ENCODE measurements around the gene DYNLT4.

DYNLT4 gene

DNA sequence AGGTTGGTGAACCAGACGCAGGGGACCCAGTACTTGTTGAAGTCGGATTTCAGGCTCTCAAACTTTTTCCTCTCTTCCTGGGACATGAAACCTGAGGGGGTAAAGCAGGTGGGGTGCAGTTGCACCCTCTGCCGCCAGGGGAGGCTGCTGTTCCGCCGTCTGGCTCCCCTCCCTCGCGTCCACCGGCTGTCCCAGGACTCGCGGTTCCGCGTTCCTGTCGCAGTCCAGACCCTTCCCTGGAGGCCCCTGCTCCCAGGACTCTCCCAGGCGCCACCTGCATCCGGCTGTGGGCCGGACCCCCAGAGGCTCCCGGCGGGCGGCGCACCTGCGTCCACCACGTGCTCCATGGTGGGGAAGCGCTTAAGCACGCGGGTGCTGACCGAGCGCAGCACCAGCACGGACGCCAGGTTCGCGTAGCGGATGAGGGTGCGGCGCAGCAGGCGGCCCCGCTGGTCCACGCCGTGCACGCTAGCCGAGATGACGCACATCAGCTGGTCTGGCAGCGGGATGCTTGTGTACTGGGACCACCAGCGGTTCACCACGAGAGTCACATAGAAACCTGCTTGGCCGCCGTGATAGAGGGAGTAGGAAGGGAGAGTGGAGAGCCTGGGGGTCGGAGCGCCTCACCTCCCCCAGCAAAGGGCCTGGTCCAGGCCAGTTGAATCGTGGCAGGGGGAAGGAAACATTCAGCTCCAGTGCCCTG lies 20.9 kb downstream of the DYNLT4 start:
- TF ChIP-seq, protein P1, sequence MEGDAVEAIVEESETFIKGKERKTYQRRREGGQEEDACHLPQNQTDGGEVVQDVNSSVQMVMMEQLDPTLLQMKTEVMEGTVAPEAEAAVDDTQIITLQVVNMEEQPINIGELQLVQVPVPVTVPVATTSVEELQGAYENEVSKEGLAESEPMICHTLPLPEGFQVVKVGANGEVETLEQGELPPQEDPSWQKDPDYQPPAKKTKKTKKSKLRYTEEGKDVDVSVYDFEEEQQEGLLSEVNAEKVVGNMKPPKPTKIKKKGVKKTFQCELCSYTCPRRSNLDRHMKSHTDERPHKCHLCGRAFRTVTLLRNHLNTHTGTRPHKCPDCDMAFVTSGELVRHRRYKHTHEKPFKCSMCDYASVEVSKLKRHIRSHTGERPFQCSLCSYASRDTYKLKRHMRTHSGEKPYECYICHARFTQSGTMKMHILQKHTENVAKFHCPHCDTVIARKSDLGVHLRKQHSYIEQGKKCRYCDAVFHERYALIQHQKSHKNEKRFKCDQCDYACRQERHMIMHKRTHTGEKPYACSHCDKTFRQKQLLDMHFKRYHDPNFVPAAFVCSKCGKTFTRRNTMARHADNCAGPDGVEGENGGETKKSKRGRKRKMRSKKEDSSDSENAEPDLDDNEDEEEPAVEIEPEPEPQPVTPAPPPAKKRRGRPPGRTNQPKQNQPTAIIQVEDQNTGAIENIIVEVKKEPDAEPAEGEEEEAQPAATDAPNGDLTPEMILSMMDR (IDR thresholded peaks at IDR 0.05; ENCODE audit: low read depth, low read length) = peak; percentile 99
- H3K9me3 ChIP-seq (ENCODE audit: severe bottlenecking) = no peaks in the 10 kb centered on the region
- H3K4me3 ChIP-seq (ENCODE audit: low read depth, low read length) = no peak overlapping the region
- no peak overlapping the region for H3K27ac ChIP-seq
- H3K36me3 ChIP-seq = peaks cover 5% of the 10 kb centered on the region; the same call in 1 of the 2 replicates
- no peaks in the 10 kb centered on the region for H3K27me3 ChIP-seq (ENCODE audit: insufficient read depth, low read depth, severe bottlenecking)
- peak; percentile 70 for DNase-seq

GRCh38 chr1:44785501-44786137 lies 21.5 kb downstream of the DYNLT4 start:
- H3K9me3 ChIP-seq (ENCODE audit: severe bottlenecking) = no peaks in the 10 kb centered on the region
- H3K4me3 ChIP-seq (ENCODE audit: low read depth, low read length) = no peak overlapping the region
- no peak for DNase-seq
- H3K27ac ChIP-seq = no peak overlapping the region
- TF ChIP-seq, protein P1 (IDR thresholded peaks at IDR 0.05; ENCODE audit: low read depth, low read length) = no peak
- H3K27me3 ChIP-seq (ENCODE audit: insufficient read depth, low read depth, severe bottlenecking) = no peaks in the 10 kb centered on the region
- H3K36me3 ChIP-seq = peaks cover 12% of the 10 kb centered on the region; the same call in 1 of the 2 replicates

DNA sequence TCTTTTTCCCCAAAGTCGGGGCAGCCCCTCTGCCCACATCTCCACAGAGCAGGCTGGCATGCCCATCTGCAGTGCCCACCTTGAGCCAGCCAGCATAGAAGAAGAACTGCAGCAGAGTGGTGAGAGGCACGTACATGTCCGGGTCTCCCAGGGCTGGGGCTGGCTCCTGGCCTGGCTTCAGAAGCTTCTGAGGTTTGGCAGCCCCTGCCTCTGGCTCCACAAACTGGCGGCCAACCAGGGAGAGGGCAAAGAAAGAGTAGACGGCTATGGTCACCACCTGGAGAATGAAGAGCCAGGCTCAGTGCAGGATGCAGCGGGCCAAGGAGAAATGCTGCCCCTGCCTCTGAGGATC lies 22.1 kb downstream of the DYNLT4 start:
- Histone ChIP-seq H3K4me3 (ENCODE audit: low read depth, low read length) (no peak overlapping the region), H3K27me3 (ENCODE audit: insufficient read depth, low read depth, severe bottlenecking) (no peaks in the 10 kb centered on the region), H3K27ac (no peak overlapping the region), H3K36me3 (peaks cover 15% of the 10 kb centered on the region), H3K9me3 (ENCODE audit: severe bottlenecking) (no peaks in the 10 kb centered on the region)
- TF ChIP-seq, protein P1 (IDR thresholded peaks at IDR 0.05; ENCODE audit: low read depth, low read length) = no peak
- DNase-seq = no peak

DNA sequence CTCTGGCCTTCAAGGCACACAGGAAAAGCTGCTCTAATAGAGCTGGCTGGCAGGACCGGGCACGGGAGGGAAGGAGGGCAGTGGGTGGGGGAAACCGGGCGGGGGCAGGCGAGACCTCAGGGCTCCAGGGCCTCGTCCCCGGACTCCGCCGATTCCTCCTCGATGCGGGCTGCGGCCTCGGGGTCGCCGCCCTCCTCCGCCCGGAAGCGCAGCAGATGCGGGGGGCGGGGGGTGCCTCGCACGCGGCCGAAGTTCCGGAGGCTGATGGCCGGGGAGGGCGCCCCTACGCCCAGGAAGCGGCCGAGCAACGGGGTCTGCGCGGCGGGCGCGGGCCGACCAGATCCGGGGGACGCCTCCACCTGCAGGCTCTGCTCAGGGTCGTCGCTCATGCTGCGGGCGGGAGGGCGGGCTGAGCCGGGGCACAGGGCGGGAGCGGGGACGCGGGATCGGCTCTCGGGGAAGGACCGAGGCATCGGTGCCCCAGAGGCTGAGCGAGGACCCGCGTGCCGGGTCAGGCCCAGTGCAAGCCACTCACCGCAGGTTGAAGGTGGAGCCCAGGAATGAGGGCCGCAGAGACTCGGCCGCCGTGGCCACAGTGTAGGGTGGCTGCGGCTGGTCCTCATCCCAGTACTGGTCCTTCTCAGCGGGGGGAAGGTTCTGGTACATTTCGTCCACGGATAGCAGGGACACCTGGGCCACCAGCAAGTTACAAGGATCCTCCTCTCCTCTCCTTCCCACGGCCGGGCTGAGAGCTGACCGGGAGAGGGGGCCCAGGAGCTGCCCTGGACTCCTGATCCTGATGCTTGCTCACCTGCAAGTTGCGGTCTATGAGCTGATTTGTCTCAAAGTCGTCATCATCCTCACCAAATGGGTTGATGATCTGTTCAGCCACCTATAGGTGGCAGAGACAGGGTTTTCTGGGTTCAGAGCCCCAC lies 22.8 kb downstream of the DYNLT4 start:
- Histone ChIP-seq H3K27me3 (ENCODE audit: insufficient read depth, low read depth, severe bottlenecking) (no peaks in the 10 kb centered on the region), H3K4me3 (ENCODE audit: low read depth, low read length) (no peak overlapping the region), H3K36me3 (peaks cover 21% of the 10 kb centered on the region), H3K27ac (no peak overlapping the region), H3K9me3 (ENCODE audit: severe bottlenecking) (no peaks in the 10 kb centered on the region)
- DNase-seq = no peak
- TF ChIP-seq, protein P1 (IDR thresholded peaks at IDR 0.05; ENCODE audit: low read depth, low read length) = no peak

- no peaks in the 10 kb centered on the region for H3K27me3 ChIP-seq (ENCODE audit: insufficient read depth, low read depth, severe bottlenecking)
- TF ChIP-seq, protein P1 (IDR thresholded peaks at IDR 0.05; ENCODE audit: low read depth, low read length) = no peak
- DNase-seq = no peak
- H3K9me3 ChIP-seq (ENCODE audit: severe bottlenecking) = no peaks in the 10 kb centered on the region
- H3K4me3 ChIP-seq (ENCODE audit: low read depth, low read length) = no peak overlapping the region
- peaks cover 28% of the 10 kb centered on the region for H3K36me3 ChIP-seq
- H3K27ac ChIP-seq = no peak overlapping the region
Measured at GRCh38 chr1:44783697-44784093, 23.5 kb downstream of the DYNLT4 start.
